HCT116 (cell line): ENCODE measurements around the gene TAF3. TPM values are rescaled to one million over a fixed set of nuclear protein-coding genes. Genes with fewer than 3 reads are reported as not detected.
"Not testable (repeated sequence)": the region's sequence is repeated elsewhere in the genome, so short reads cannot be mapped to it uniquely, and the experiment has no call there.

Experiments
- ATAC-seq: fragments of 200-7000 bp; cut with Tn5 transposase; 2 replicates; pipeline ENCODE4 v1.9.1; 2020; ENCODE audit warnings: mild to moderate bottlenecking, moderate library complexity
- BruUV-seq: library from RNA; stranded (reverse); fragments of 400-500 nt; replicated peaks from 2 replicates; lab custom pipeline; 2021; lab: Mats Ljungman, UMichigan
- CTCF ChIA-PET: fragments of 300-600 bp; sonication (Branson Sonifier 250); formaldehyde crosslinking; loops from one replicate; lab custom pipeline; 2021; ENCODE audit warnings: antibody characterized with exemption; lab: Charles Lee
- POLR2A ChIA-PET: fragments of 300-600, 350-600 bp; sonication (Branson Sonifier 250); formaldehyde crosslinking; loops from one replicate; lab custom pipeline; 2021; ENCODE audit warnings: antibody characterized with exemption; lab: Charles Lee
- RAD21 ChIA-PET, 2 experiments: fragments of 300-600 bp; sonication (Branson Sonifier 250); formaldehyde crosslinking; loops; one replicate each; lab custom pipeline; 2023; ENCODE audit warnings: low total read pairs in 2 of 2; ENCODE audit not compliant: uncharacterized antibody in 2 of 2, unreplicated experiment in 2 of 2, low non-redundant PET in 1 of 2; lab: Charles Lee
- DNase-seq: peaks from one replicate; pipeline ENCODE4 v3.0.0-alpha.2; 2010; ENCODE audit warnings: low read depth, low spot score
- H2AFZ ChIP-seq: fragments of 200-600 bp; shearing (Covaris generic), sonication (generic); 2 replicates; pipeline ENCODE4 v1.6.1; 2017; ENCODE audit warnings: low read depth, mixed run types, mixed read lengths, antibody characterized with exemption, low read length; ENCODE audit not compliant: poor library complexity, severe bottlenecking
- H3K27ac ChIP-seq: 2 replicates; pipeline ENCODE4 v1.5.1; 2012; ENCODE audit warnings: low read depth, low read length
- H3K27me3 ChIP-seq: fragments of 200-600 bp; sonication (generic); 2 replicates; pipeline ENCODE4 v1.6.1; 2016; ENCODE audit warnings: mixed run types, low read length, mixed read lengths; ENCODE audit not compliant: insufficient read depth
- H3K36me3 ChIP-seq, 2 experiments: fragments of 200-500 bp in 1 of 2; fragments of 200-600 bp in 1 of 2; sonication (Bioruptor generic) in 1 of 2; sonication (generic) in 1 of 2; 2 replicates each; pipeline versions ENCODE4 v1.5.1 to v1.6.1; 2014 to 2016; ENCODE audit warnings: low read length in 2 of 2, inconsistent platforms in 1 of 2, mixed read lengths in 1 of 2, mixed run types in 1 of 2; ENCODE audit not compliant: insufficient read depth in 2 of 2, control insufficient read depth in 1 of 2
- H3K4me1 ChIP-seq, 2 experiments: fragments of 200-600 bp in 1 of 2; sonication (generic) in 1 of 2; 2 replicates each; pipeline versions ENCODE4 v1.5.1 to v1.6.1; 2012 to 2017; ENCODE audit warnings: low read length in 2 of 2, inconsistent platforms in 1 of 2, mild to moderate bottlenecking in 1 of 2, mixed read lengths in 1 of 2, mixed run types in 1 of 2, moderate library complexity in 1 of 2; ENCODE audit not compliant: insufficient read depth in 2 of 2, control insufficient read depth in 1 of 2
- H3K4me2 ChIP-seq: fragments of 200-600 bp; sonication (generic); 2 replicates; pipeline ENCODE4 v1.6.1; 2017; ENCODE audit warnings: mixed run types, low read length, mixed read lengths
- H3K4me3 ChIP-seq, 2 experiments: fragments of 200-600 bp in 1 of 2; sonication (generic) in 1 of 2; replicated peaks in 1 of 2; 2 replicates each; pipeline ENCODE4 v1.5.1; 2011 to 2016; ENCODE audit warnings: low read length in 2 of 2, control low read depth in 1 of 2, low read depth in 1 of 2, mild to moderate bottlenecking in 1 of 2, mixed read lengths in 1 of 2, mixed run types in 1 of 2
- H3K79me2 ChIP-seq: fragments of 200-600 bp; sonication (generic); 2 replicates; pipeline ENCODE4 v1.6.1; 2017; ENCODE audit warnings: mild to moderate bottlenecking, mixed run types, low read length, moderate library complexity, mixed read lengths; ENCODE audit not compliant: insufficient read depth
- H3K9ac ChIP-seq: fragments of 200-600 bp; sonication (generic); 2 replicates; pipeline ENCODE4 v1.6.1; 2016; ENCODE audit warnings: low read length, mixed read lengths
- H3K9me2 ChIP-seq: fragments of 200-600 bp; sonication (generic), shearing (Covaris generic); 2 replicates; pipeline ENCODE4 v1.6.1; 2017; ENCODE audit warnings: mixed run types, mild to moderate bottlenecking, moderate library complexity; ENCODE audit not compliant: insufficient read depth
- H3K9me3 ChIP-seq, 2 experiments: fragments of 200-500 bp in 1 of 2; fragments of 200-600 bp in 1 of 2; sonication (Bioruptor generic) in 1 of 2; sonication (generic) in 1 of 2; 2 replicates each; pipeline ENCODE4 v1.6.1; 2014 to 2017; ENCODE audit warnings: low read length in 2 of 2, mixed read lengths in 2 of 2, inconsistent platforms in 1 of 2, low read depth in 1 of 2, mild to moderate bottlenecking in 1 of 2, mixed run types in 1 of 2, moderate library complexity in 1 of 2; ENCODE audit not compliant: control insufficient read depth in 1 of 2, insufficient read depth in 1 of 2
- H4K20me1 ChIP-seq: fragments of 200-600 bp; sonication (generic), shearing (Covaris generic); 2 replicates; pipeline ENCODE4 v1.6.1; 2017; ENCODE audit warnings: mixed run types, mild to moderate bottlenecking, moderate library complexity; ENCODE audit not compliant: insufficient read depth
- ELF1 ChIP-seq: IDR thresholded peaks from 2 replicates; pipeline ENCODE4 v1.6.1; 2012; ENCODE audit warnings: low read depth, borderline replicate concordance
- ZFX ChIP-seq: fragments of 450-650 bp; IDR thresholded peaks from 2 replicates; pipeline ENCODE4 v1.6.1; 2017
- ZNF274 ChIP-seq: fragments of 200-500 bp; sonication (Bioruptor generic); IDR thresholded peaks from 2 replicates; pipeline ENCODE4 v1.6.1; 2014; ENCODE audit warnings: mild to moderate bottlenecking, low read depth, low read length, inconsistent platforms
- intact Hi-C: fragments of 100-400 bp; cut with micrococcal nuclease; formaldehyde crosslinking; loops from 2 replicates; pipeline ENCODE4 v1.10.0; 2022
- total RNA-seq: library from RNA; stranded (reverse); gene quantifications from one replicate; pipeline ENCODE4 v1.2.1, GENCODE V29; 2021; ENCODE audit not compliant: unreplicated experiment

The TAF3 gene
- total RNA-seq, 1 experiment from 2014 or later, result 8.0 TPM

- Histone ChIP-seq H3K27me3 (no peaks in the 10 kb centered on the region), H4K20me1 (no peaks in the 10 kb centered on the region), H3K9me2 (no peaks in the 10 kb centered on the region), H3K9me3 (no peaks in the 10 kb centered on the region), H3K27ac (no peak overlapping the region), H3K4me2 (no peak overlapping the region), H2AFZ (no peak overlapping the region), H3K79me2 (no peaks in the 10 kb centered on the region), H3K36me3 (peaks cover 8 to 13% of the 10 kb centered on the region in 2 experiments; a peak in 3 of 4 replicates), H3K9ac (no peak overlapping the region), H3K4me3 (no peak overlapping the region), H3K4me1 (no peaks in the 10 kb centered on the region)
- RAD21 ChIA-PET, result no interaction called here
- ATAC-seq, result no peak
- BruUV-seq, result no TSS peak
- TF ChIP-seq ZFX (no peak), ELF1 (no peak), ZNF274 (no peak)
- POLR2A ChIA-PET, result no interaction called here
- CTCF ChIA-PET, result no interaction called here
- intact Hi-C loops, result no loop called here
- no peak for DNase-seq
These were observed 7.3 kb upstream of the TAF3 start for GRCh38 chr10:7811000-7811399.

GRCh38 chr10:7811743-7812142 lies 6.6 kb upstream of the TAF3 start:
- H3K4me1 ChIP-seq, DNase-seq, H3K27ac ChIP-seq, intact Hi-C loops, H3K9ac ChIP-seq, H3K4me2 ChIP-seq, POLR2A ChIA-PET, H2AFZ ChIP-seq, ATAC-seq, H4K20me1 ChIP-seq, H3K4me3 ChIP-seq, H3K9me2 ChIP-seq, H3K27me3 ChIP-seq, H3K79me2 ChIP-seq, BruUV-seq, H3K9me3 ChIP-seq, CTCF ChIA-PET, RAD21 ChIA-PET: not testable (repeated sequence)
- peaks cover 6 to 10% of the 10 kb centered on the region in 2 experiments; a peak in 3 of 4 replicates for H3K36me3 ChIP-seq
